Mesenchymal stem cell (in vitro differentiated cells and primary cell): ENCODE results near the gene BNIP5.

Source experiments
- DNase-seq: peaks from one replicate; pipeline ENCODE4 v3.0.0-alpha.2; 2013
- H2AFZ ChIP-seq: one replicate; pipeline ENCODE4 v1.6.1; 2013; ENCODE audit warnings: low read depth, mild to moderate bottlenecking, control low read depth, inconsistent platforms, low read length, moderate library complexity
- H2AK5ac ChIP-seq: 2 replicates; pipeline ENCODE4 v1.6.1; 2013; ENCODE audit warnings: low read length, moderate library complexity, mild to moderate bottlenecking, inconsistent platforms; ENCODE audit not compliant: severe bottlenecking
- H2BK120ac ChIP-seq: one replicate; pipeline ENCODE4 v1.6.1; 2013; ENCODE audit warnings: low read depth, mild to moderate bottlenecking, inconsistent platforms, low read length, moderate library complexity
- H2BK12ac ChIP-seq, 2 experiments: one replicate each; pipeline ENCODE4 v1.6.1; 2013; ENCODE audit warnings: inconsistent platforms in 2 of 2, low read length in 2 of 2, mild to moderate bottlenecking in 2 of 2, moderate library complexity in 2 of 2, control low read depth in 1 of 2
- H2BK15ac ChIP-seq: one replicate; pipeline ENCODE4 v1.6.1; 2013; ENCODE audit warnings: mild to moderate bottlenecking, low read depth, inconsistent platforms; ENCODE audit not compliant: poor library complexity, severe bottlenecking
- H2BK5ac ChIP-seq: 2 replicates; pipeline ENCODE4 v1.6.1; 2013; ENCODE audit warnings: low read depth, mild to moderate bottlenecking, low read length, control low read depth, inconsistent platforms; ENCODE audit not compliant: poor library complexity, severe bottlenecking
- H3K14ac ChIP-seq, 2 experiments: one replicate each; pipeline ENCODE4 v1.6.1; 2013; ENCODE audit warnings: inconsistent platforms in 2 of 2, low read length in 2 of 2, control low read depth in 1 of 2, mild to moderate bottlenecking in 1 of 2, moderate library complexity in 1 of 2
- H3K18ac ChIP-seq, 2 experiments: one replicate each; pipeline ENCODE4 v1.6.1; 2013; ENCODE audit warnings: inconsistent platforms in 2 of 2, low read length in 2 of 2, control low read depth in 1 of 2, low read depth in 1 of 2, mild to moderate bottlenecking in 1 of 2
- H3K23ac ChIP-seq, 2 experiments: one replicate each; pipeline ENCODE4 v1.6.1; 2013; ENCODE audit warnings: inconsistent platforms in 2 of 2, low read length in 2 of 2, mild to moderate bottlenecking in 2 of 2, moderate library complexity in 2 of 2, control low read depth in 1 of 2
- H3K27ac ChIP-seq: 2 replicates; pipeline ENCODE4 v1.5.1; 2013; ENCODE audit warnings: mild to moderate bottlenecking, moderate library complexity, low read length, control low read depth, inconsistent platforms; ENCODE audit not compliant: poor library complexity, severe bottlenecking
- H3K27me3 ChIP-seq, 2 experiments: 2 replicates each; pipeline versions ENCODE4 v1.6.1 to v1.7.0; 2013; ENCODE audit warnings: low read length in 2 of 2, mild to moderate bottlenecking in 2 of 2, moderate library complexity in 2 of 2, control low read depth in 1 of 2, inconsistent platforms in 1 of 2; ENCODE audit not compliant: control insufficient read depth in 1 of 2, insufficient read depth in 1 of 2
- H3K36me3 ChIP-seq, 2 experiments: 2 replicates each; pipeline versions ENCODE4 v1.6.1 to v1.7.0; 2013; ENCODE audit warnings: low read length in 2 of 2, control low read depth in 1 of 2, inconsistent platforms in 1 of 2, low read depth in 1 of 2, mild to moderate bottlenecking in 1 of 2; ENCODE audit not compliant: insufficient read depth in 2 of 2, control insufficient read depth in 1 of 2
- H3K4ac ChIP-seq, 2 experiments: one replicate each; pipeline ENCODE4 v1.6.1; 2013; ENCODE audit warnings: inconsistent platforms in 2 of 2, low read length in 2 of 2, mild to moderate bottlenecking in 2 of 2, moderate library complexity in 2 of 2, control low read depth in 1 of 2, low read depth in 1 of 2
- H3K4me1 ChIP-seq: 2 replicates; pipeline ENCODE4 v1.6.1; 2013; ENCODE audit warnings: low read depth, low read length, control low read depth; ENCODE audit not compliant: control insufficient read depth, insufficient read depth
- H3K4me2 ChIP-seq: 2 replicates; pipeline ENCODE4 v1.6.1; 2013; ENCODE audit warnings: low read length, mild to moderate bottlenecking, inconsistent platforms; ENCODE audit not compliant: poor library complexity, severe bottlenecking
- H3K4me3 ChIP-seq, 2 experiments: 2 replicates each; pipeline versions ENCODE4 v1.5.1 to v1.7.0; 2013; ENCODE audit warnings: low read length in 2 of 2, mild to moderate bottlenecking in 2 of 2, control low read depth in 1 of 2, low read depth in 1 of 2; ENCODE audit not compliant: insufficient read depth in 1 of 2
- H3K79me1 ChIP-seq: replicated peaks from 2 replicates; pipeline ENCODE4 v1.6.1; 2013; ENCODE audit warnings: mild to moderate bottlenecking, control low read depth, low read length, inconsistent platforms; ENCODE audit not compliant: poor library complexity, severe bottlenecking
- H3K9ac ChIP-seq: 2 replicates; pipeline ENCODE4 v1.7.0; 2013; ENCODE audit warnings: mild to moderate bottlenecking, low read length, moderate library complexity
- H3K9me3 ChIP-seq: 2 replicates; pipeline ENCODE4 v1.7.0; 2013; ENCODE audit warnings: mild to moderate bottlenecking, low read length; ENCODE audit not compliant: control insufficient read depth
- H4K8ac ChIP-seq: one replicate; pipeline ENCODE4 v1.6.1; 2013; ENCODE audit warnings: inconsistent platforms, mild to moderate bottlenecking, low read length, moderate library complexity
- H4K91ac ChIP-seq: one replicate; pipeline ENCODE4 v1.6.1; 2013; ENCODE audit warnings: mild to moderate bottlenecking, low read length, inconsistent platforms
- WGBS: methylation state at CpG from one replicate; pipeline ENCODE4 v1.1.7; 2013; ENCODE audit warnings: mixed read lengths; 5-methylcytosine and 5-hydroxymethylcytosine counted together

Gene BNIP5

DNA sequence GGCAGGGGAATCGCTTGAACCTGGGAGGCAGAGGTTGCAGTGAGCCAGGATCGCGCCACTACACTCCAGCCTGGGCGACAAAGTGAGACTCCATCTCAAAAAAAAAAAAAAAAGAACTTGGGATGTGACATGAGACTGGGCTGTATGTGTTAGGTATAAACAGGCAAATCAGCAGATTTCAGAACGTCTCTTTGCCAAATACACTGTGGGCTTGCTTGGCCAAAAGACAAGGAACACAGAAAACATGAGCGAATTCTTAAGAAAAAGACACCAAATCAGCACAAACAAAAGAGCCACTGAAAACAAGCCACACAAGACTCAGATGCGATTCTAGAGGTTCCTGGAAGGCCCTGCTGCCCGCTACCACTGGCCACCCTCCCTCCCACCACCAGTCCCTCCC, 38.3 kb upstream of the BNIP5 start:
- H3K4me3 ChIP-seq, result no peak overlapping the region
- no peak overlapping the region for H3K14ac ChIP-seq
- no peaks in the 10 kb centered on the region for H3K9me3 ChIP-seq
- no peak overlapping the region for H4K8ac ChIP-seq
- 91% methylated on average over 8 of the region's 8 CpGs for WGBS
- no peak overlapping the region for H3K4ac ChIP-seq
- H3K79me1 ChIP-seq, result no peaks in the 10 kb centered on the region
- H2BK120ac ChIP-seq, result no peak overlapping the region
- H4K91ac ChIP-seq, result no peak overlapping the region
- no peaks in the 10 kb centered on the region for H3K4me1 ChIP-seq
- H2BK12ac ChIP-seq, result no peak overlapping the region
- DNase-seq, result no peak
- no peak overlapping the region for H2BK15ac ChIP-seq
- H3K27me3 ChIP-seq, result peaks cover 33 to 36% of the 10 kb centered on the region in 2 experiments
- H2AFZ ChIP-seq, result no peak overlapping the region
- no peak overlapping the region for H2AK5ac ChIP-seq
- H3K27ac ChIP-seq, result no peak overlapping the region
- no peak overlapping the region for H3K23ac ChIP-seq
- H2BK5ac ChIP-seq, result no peak overlapping the region
- no peak overlapping the region for H3K9ac ChIP-seq
- H3K4me2 ChIP-seq, result no peak overlapping the region
- no peaks in the 10 kb centered on the region for H3K36me3 ChIP-seq
- H3K18ac ChIP-seq, result no peak overlapping the region

DNA sequence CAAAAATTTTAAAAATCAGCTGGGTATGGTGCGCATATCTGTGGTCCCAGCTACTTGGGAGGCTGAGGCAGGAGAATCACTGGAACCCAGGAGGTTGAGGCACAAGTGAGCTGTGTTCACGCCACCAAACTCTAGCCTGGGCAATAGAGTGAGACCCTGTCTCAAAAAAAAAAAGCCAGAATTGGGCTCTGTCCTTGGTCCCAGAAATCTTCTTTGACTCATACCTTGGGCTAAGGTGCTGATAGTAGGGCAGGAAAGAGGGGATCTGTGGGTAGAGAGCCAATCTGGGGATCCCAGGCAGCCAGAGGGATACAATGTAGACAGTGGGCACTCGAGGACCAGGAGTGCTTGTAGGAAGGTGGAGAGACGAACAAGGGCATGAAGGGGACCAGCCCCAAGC, 37.5 kb upstream of the BNIP5 start:
- Histone ChIP-seq H2AFZ (no peak overlapping the region), H3K4me2 (no peak overlapping the region), H2BK120ac (no peak overlapping the region), H3K18ac (no peak overlapping the region), H2BK5ac (no peak overlapping the region), H4K8ac (no peak overlapping the region), H3K4ac (no peak overlapping the region), H3K27me3 (peaks cover 33 to 36% of the 10 kb centered on the region in 2 experiments), H2BK12ac (no peak overlapping the region), H3K9ac (no peak overlapping the region), H2AK5ac (no peak overlapping the region), H3K36me3 (no peaks in the 10 kb centered on the region), H3K4me3 (no peak overlapping the region), H3K9me3 (no peaks in the 10 kb centered on the region), H2BK15ac (no peak overlapping the region), H3K27ac (no peak overlapping the region), H3K79me1 (no peaks in the 10 kb centered on the region), H3K4me1 (peaks cover 2% of the 10 kb centered on the region), H3K23ac (no peak overlapping the region), H4K91ac (no peak overlapping the region), H3K14ac (no peak overlapping the region)
- no peak for DNase-seq
- 74% methylated on average over 4 of the region's 4 CpGs for WGBS

DNA sequence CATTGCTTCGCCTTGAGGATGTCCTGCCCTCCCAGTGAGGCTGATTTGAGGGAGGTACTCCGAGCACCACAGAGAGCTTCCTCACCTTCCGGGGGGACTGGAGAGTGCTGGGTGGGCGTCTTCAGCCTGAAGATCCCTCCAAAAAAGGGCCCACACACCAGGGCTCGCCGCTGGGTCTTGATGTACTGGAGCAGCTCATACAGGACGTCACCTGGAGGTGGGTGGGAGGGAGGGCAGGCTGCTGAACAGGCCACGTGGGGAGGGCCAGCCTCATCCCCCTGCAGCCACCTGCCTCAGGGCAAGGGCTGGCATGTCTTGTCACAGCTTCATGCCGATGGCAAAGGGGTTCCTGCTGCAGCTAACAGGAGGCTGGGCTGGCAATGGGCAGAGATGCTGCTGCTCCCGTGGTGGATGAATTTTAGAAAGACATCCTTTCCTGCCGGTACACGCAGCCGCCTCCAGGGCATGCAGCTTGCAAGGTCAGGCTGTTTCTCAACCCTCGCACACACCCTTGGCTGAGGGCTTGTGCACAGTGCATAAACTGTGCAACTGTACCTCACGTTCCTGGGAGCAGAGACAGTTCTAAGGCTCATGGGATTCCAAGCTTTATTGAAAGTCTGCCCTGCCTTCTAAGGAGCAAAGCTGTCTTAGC, 36.8 kb upstream of the BNIP5 start:
- DNase-seq, result no peak

DNA sequence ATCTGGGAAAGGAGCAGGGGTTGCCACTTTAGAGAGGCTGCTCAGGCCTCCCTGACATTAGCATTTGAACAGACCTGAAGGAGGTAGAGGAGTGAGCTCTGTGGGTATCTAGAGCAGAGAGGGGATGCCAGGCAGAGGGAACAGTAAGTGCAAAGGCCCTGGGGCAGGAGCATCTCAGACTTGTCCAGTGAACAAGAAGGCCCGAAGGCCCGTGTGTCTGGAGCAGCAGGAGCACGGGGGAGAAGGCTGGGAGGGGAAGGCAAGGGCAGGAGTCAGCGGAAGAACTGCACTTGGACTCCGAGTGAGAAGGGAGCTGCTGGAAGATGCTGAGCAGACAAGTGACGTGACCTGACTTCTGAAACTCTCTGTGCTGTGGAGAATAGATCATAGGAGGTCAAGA, 35.4 kb upstream of the BNIP5 start:
- no peak overlapping the region for H3K9ac ChIP-seq
- no peak overlapping the region for H2BK120ac ChIP-seq
- peaks cover 31 to 33% of the 10 kb centered on the region in 2 experiments for H3K27me3 ChIP-seq
- H3K79me1 ChIP-seq, result no peaks in the 10 kb centered on the region
- no peak overlapping the region for H4K8ac ChIP-seq
- no peaks in the 10 kb centered on the region for H3K9me3 ChIP-seq
- no peak overlapping the region for H2BK12ac ChIP-seq
- no peak overlapping the region for H3K23ac ChIP-seq
- H2AFZ ChIP-seq, result no peak overlapping the region
- H3K4ac ChIP-seq, result no peak overlapping the region
- 82% methylated on average over 6 of the region's 6 CpGs for WGBS
- DNase-seq, result no peak
- peaks cover 3% of the 10 kb centered on the region for H3K4me1 ChIP-seq
- H3K18ac ChIP-seq, result no peak overlapping the region
- no peaks in the 10 kb centered on the region for H3K36me3 ChIP-seq
- H3K4me2 ChIP-seq, result no peak overlapping the region
- no peak overlapping the region for H3K4me3 ChIP-seq
- H3K27ac ChIP-seq, result no peak overlapping the region
- no peak overlapping the region for H2AK5ac ChIP-seq
- no peak overlapping the region for H2BK15ac ChIP-seq
- H2BK5ac ChIP-seq, result no peak overlapping the region
- H3K14ac ChIP-seq, result no peak overlapping the region
- H4K91ac ChIP-seq, result no peak overlapping the region

More for the DNA sequence above, 36.8 kb upstream of the BNIP5 start:
- Histone ChIP-seq H3K4ac (no peak overlapping the region), H3K4me1 (peaks cover 3% of the 10 kb centered on the region), H3K4me3 (no peak overlapping the region), H4K8ac (no peak overlapping the region), H3K9ac (no peak overlapping the region), H4K91ac (no peak overlapping the region), H2BK5ac (no peak overlapping the region), H3K79me1 (no peaks in the 10 kb centered on the region), H3K4me2 (no peak overlapping the region), H2BK15ac (no peak overlapping the region), H3K14ac (no peak overlapping the region), H2AK5ac (no peak overlapping the region), H2BK120ac (no peak overlapping the region), H3K9me3 (no peaks in the 10 kb centered on the region), H3K23ac (no peak overlapping the region), H3K18ac (no peak overlapping the region), H2BK12ac (no peak overlapping the region), H2AFZ (no peak overlapping the region), H3K36me3 (no peaks in the 10 kb centered on the region), H3K27ac (no peak overlapping the region), H3K27me3 (peaks cover 33 to 36% of the 10 kb centered on the region in 2 experiments)
- 75% methylated on average over 15 of the region's 15 CpGs for WGBS
